Measurements from ENCODE around the gene ABCG2. TPM values are rescaled to one million over a fixed set of nuclear protein-coding genes. Genes with fewer than 3 reads are reported as not detected.

Gene ABCG2
- total RNA-seq, 2 donors from 2014 or later, result 0.31 to 4.0 TPM

DNA sequence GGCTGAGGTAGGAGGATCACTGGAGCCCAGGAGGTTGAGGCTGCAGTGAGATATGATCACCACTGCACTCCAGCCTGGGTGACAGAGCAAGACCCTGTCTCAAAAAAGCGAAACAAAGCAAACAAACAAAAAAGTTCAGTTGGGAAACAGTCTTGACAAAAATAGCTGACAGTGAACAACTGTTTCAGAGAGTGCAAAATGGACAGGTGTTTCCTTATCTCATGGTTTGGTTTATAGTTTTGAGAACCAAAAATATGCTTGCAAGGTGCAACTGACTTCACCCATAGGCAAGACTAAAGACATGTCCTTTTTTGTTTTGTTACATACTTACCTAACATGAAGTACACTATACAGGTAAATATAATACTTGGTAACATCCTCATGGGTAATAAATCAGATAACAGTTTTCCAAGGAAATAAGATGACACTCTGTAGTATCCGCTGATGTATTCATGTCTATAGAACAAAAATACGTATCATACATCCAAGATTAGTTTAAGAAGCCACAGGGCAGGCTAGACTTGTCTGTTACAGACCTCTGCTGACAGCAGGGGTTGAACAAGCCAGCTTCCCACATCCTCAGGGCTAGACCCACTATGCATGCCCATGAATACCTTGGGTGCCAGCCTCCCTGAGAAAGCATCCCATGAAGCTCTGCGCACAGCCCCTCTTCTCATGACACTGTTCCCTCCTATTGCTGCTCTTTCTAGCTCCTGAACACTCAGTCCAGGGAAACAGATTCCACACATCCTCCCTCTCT is 59.3 kb downstream of the ABCG2 start:
- H3K36me3 Mint-ChIP-seq (ENCODE audit: low read depth), result no peaks in the 10 kb centered on the region
- no peak overlapping the region for H3K9ac ChIP-seq (ENCODE audit: extremely low read depth, low read length, poor library complexity, severe bottlenecking)
- no peaks in the 10 kb centered on the region for H3K36me3 ChIP-seq (ENCODE audit: control insufficient read depth, insufficient read depth, low read length)
- no peak for DNase-seq
- no peak overlapping the region for H3K27ac ChIP-seq (ENCODE audit: low read depth, low read length)
- H3K4me3 Mint-ChIP-seq, result no peak overlapping the region
- H3K4me3 ChIP-seq (ENCODE audit: low read length), result no peak overlapping the region
- no peaks in the 10 kb centered on the region for H3K4me1 Mint-ChIP-seq
- H3K27ac Mint-ChIP-seq, result no peak overlapping the region
- H3K27me3 ChIP-seq (ENCODE audit: control insufficient read depth, insufficient read depth, low read length, poor library complexity, severe bottlenecking), result no peaks in the 10 kb centered on the region
- no peaks in the 10 kb centered on the region for H3K9me3 Mint-ChIP-seq
- no peaks in the 10 kb centered on the region for H3K27me3 Mint-ChIP-seq (ENCODE audit: insufficient read depth)
- peaks cover 2% of the 10 kb centered on the region for H3K4me1 ChIP-seq (ENCODE audit: control insufficient read depth, insufficient read depth, low read length)
- 86 to 97% methylated on average over 2 to 4 of the region's 4 CpGs for WGBS, 2 experiments (ENCODE audit: insufficient coverage in 1 of 2, insufficient read length in 1 of 2)
- TF ChIP-seq, protein P1, sequence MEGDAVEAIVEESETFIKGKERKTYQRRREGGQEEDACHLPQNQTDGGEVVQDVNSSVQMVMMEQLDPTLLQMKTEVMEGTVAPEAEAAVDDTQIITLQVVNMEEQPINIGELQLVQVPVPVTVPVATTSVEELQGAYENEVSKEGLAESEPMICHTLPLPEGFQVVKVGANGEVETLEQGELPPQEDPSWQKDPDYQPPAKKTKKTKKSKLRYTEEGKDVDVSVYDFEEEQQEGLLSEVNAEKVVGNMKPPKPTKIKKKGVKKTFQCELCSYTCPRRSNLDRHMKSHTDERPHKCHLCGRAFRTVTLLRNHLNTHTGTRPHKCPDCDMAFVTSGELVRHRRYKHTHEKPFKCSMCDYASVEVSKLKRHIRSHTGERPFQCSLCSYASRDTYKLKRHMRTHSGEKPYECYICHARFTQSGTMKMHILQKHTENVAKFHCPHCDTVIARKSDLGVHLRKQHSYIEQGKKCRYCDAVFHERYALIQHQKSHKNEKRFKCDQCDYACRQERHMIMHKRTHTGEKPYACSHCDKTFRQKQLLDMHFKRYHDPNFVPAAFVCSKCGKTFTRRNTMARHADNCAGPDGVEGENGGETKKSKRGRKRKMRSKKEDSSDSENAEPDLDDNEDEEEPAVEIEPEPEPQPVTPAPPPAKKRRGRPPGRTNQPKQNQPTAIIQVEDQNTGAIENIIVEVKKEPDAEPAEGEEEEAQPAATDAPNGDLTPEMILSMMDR (conservative IDR thresholded peaks at IDR 0.05), result no peak
- H3K9me3 ChIP-seq (ENCODE audit: control insufficient read depth, low read length), result no peaks in the 10 kb centered on the region

DNA sequence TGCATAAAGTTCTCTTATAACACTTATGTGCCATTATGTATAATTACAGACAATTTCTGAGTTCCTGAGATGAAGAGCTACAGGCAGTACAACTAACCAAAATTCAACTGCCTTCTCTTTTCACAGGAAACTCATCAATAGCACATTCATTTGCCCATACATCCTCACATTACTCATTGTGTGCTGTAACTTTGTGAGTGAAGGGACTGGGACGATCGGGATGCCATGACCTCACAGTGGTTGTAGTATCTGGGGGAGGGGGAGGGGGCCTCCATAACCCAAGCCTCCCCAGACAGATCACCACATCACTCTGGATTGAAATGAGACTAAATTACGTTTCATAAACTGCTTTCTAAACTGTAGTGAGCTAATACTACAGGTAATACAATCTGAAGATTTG is 60.7 kb downstream of the ABCG2 start:
- no peak for DNase-seq
- Mint-ChIP-seq H3K4me1 (no peaks in the 10 kb centered on the region), H3K27me3 (ENCODE audit: insufficient read depth) (no peaks in the 10 kb centered on the region), H3K27ac (no peak overlapping the region), H3K4me3 (no peak overlapping the region), H3K36me3 (ENCODE audit: low read depth) (no peaks in the 10 kb centered on the region), H3K9me3 (no peaks in the 10 kb centered on the region)
- H3K9me3 ChIP-seq (ENCODE audit: control insufficient read depth, low read length), result no peaks in the 10 kb centered on the region
- WGBS, 2 experiments (ENCODE audit: insufficient coverage in 1 of 2, insufficient read length in 1 of 2), result 90% methylated on average over 1 of the region's 3 CpGs; no CpG with 5 or more reads in 1 of the 2 experiments
- H3K27ac ChIP-seq (ENCODE audit: low read depth, low read length), result no peak overlapping the region
- H3K4me1 ChIP-seq (ENCODE audit: control insufficient read depth, insufficient read depth, low read length), result peaks cover 2% of the 10 kb centered on the region
- TF ChIP-seq, protein P1 (conservative IDR thresholded peaks at IDR 0.05), result no peak
- no peaks in the 10 kb centered on the region for H3K27me3 ChIP-seq (ENCODE audit: control insufficient read depth, insufficient read depth, low read length, poor library complexity, severe bottlenecking)
- H3K4me3 ChIP-seq (ENCODE audit: low read length), result no peak overlapping the region
- H3K9ac ChIP-seq (ENCODE audit: extremely low read depth, low read length, poor library complexity, severe bottlenecking), result no peak overlapping the region
- no peaks in the 10 kb centered on the region for H3K36me3 ChIP-seq (ENCODE audit: control insufficient read depth, insufficient read depth, low read length)

DNA sequence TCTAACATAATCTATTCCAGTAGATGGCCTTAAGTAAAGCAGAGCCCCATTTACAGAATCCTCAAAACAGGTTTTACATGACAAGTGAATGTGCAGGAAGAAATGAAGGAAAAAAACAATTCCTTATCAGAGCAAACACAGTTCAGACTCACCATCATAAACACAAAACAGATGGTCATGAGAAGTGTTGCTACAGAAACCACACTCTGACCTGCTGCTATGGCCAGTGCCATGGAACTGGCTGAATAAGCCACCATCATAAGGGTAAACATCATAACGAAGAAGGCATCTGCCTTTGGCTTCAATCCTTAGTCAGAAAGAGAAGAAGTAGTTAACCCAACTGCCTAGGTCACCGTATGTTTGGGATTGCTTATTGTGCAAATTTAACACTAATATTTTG is 61.1 kb downstream of the ABCG2 start:
- Histone ChIP-seq H3K4me3 (ENCODE audit: low read length) (no peak overlapping the region), H3K27ac (ENCODE audit: low read depth, low read length) (no peak overlapping the region), H3K9ac (ENCODE audit: extremely low read depth, low read length, poor library complexity, severe bottlenecking) (no peak overlapping the region), H3K9me3 (ENCODE audit: control insufficient read depth, low read length) (no peaks in the 10 kb centered on the region), H3K27me3 (ENCODE audit: control insufficient read depth, insufficient read depth, low read length, poor library complexity, severe bottlenecking) (no peaks in the 10 kb centered on the region), H3K36me3 (ENCODE audit: control insufficient read depth, insufficient read depth, low read length) (no peaks in the 10 kb centered on the region), H3K4me1 (ENCODE audit: control insufficient read depth, insufficient read depth, low read length) (peaks cover 2% of the 10 kb centered on the region)
- H3K27ac Mint-ChIP-seq, result no peak overlapping the region
- H3K27me3 Mint-ChIP-seq (ENCODE audit: insufficient read depth), result no peaks in the 10 kb centered on the region
- no peak for DNase-seq
- no peak overlapping the region for H3K4me3 Mint-ChIP-seq
- no peaks in the 10 kb centered on the region for H3K36me3 Mint-ChIP-seq (ENCODE audit: low read depth)
- TF ChIP-seq, protein P1 (conservative IDR thresholded peaks at IDR 0.05), result no peak
- H3K9me3 Mint-ChIP-seq, result no peaks in the 10 kb centered on the region
- H3K4me1 Mint-ChIP-seq, result no peaks in the 10 kb centered on the region
- WGBS, 2 experiments (ENCODE audit: insufficient coverage in 1 of 2, insufficient read length in 1 of 2), result 93% methylated on average over 2 of the region's 2 CpGs; no CpG with 5 or more reads in 1 of the 2 experiments
